D341Med (cell line): ENCODE data around the gene SEMA6B.
A peak's percentile ranks its signal among the peaks of the same experiment; 100 is the strongest.
"Not testable (repeated sequence)": the region's sequence is repeated elsewhere in the genome, so short reads cannot be mapped to it uniquely, and the experiment has no call there.

Experiments
- DNase-seq: peaks from one replicate; pipeline ENCODE4 v3.0.0; 2012; ENCODE audit warnings: low spot score

Gene SEMA6B, protein sequence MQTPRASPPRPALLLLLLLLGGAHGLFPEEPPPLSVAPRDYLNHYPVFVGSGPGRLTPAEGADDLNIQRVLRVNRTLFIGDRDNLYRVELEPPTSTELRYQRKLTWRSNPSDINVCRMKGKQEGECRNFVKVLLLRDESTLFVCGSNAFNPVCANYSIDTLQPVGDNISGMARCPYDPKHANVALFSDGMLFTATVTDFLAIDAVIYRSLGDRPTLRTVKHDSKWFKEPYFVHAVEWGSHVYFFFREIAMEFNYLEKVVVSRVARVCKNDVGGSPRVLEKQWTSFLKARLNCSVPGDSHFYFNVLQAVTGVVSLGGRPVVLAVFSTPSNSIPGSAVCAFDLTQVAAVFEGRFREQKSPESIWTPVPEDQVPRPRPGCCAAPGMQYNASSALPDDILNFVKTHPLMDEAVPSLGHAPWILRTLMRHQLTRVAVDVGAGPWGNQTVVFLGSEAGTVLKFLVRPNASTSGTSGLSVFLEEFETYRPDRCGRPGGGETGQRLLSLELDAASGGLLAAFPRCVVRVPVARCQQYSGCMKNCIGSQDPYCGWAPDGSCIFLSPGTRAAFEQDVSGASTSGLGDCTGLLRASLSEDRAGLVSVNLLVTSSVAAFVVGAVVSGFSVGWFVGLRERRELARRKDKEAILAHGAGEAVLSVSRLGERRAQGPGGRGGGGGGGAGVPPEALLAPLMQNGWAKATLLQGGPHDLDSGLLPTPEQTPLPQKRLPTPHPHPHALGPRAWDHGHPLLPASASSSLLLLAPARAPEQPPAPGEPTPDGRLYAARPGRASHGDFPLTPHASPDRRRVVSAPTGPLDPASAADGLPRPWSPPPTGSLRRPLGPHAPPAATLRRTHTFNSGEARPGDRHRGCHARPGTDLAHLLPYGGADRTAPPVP

DNA sequence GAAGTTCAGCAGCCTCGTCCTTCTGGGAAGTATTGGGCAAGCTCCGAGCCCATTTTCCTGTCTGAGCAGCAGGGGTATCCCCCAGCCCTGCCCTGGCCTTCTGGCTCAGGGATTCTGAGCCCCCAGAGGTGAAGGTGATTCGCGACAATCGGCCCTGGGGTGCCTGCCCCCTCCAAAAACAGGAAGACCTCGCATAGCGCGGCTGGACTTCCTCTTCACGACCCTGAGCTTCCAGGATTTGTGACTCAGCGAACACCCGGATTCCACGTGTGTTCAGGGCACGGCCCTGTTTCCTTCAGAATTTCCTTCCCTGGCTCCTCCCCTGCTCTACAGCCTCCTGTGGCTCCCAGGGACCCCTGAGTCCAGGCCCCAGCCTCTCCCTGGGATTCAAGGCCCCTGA, at the start of gene SEMA6B:
Gene SEMA6B (minus strand): TSS at position 116 of the 400 bp plus-strand sequence. CDS start 1,227 bp downstream, outside the sequence.
- no peak for DNase-seq

DNA sequence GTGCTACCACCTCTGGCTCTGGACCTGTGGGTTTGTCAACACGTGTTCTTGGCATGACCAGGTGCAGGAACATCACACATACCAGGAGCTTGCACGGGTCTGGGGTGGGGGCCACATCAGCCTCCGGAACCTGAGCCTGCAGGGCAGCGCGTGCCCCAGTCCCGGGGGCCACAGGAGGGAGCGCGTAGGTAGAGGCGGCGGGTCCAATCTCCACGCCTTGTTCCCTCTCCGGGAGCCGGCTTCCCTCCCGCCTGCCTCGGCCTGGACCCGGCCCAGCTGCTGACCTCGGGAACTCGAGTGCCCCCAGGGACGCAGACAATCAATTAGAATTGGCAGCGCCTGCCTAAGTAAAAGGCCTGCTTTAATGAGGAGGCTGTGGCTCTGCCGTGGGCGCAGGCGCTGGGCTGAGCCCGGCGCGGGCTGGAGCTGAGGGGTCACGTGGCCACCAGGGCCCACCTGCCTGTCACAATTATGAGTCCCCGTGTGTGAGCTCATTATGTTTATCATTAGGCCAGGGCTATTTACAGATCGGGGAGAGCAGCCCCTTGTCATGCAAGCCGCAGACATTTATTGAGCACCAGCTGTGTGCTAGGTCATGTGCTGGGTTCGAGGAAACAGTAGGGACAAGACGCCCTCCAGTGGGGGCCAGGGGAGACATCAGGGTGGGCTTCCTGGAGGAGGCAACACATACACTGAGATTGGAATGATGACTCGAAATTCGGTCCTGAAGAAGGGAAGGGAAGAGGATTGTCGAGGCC, 47.6 kb upstream of the SEMA6B start:
- peak; percentile 90 for DNase-seq

DNA sequence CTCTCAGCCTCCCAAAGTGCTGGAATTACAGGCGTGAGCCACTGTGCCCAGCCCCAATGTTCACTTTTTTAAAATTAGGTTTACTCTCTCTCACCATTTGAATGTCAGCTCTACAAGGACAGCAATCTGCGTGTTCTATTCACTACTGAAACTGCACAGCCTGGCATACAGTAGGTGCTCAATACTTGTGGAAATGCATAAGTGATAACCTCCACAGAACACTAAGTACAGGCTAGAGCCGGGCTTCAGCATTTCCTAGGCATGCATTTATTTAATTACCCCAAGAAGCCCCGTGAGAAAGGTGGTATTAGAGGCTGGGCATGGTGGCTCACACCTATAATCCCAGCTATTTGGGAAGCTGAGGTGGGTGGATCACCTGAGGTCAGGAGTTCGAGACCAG, 46.7 kb upstream of the SEMA6B start:
- no peak for DNase-seq

DNA sequence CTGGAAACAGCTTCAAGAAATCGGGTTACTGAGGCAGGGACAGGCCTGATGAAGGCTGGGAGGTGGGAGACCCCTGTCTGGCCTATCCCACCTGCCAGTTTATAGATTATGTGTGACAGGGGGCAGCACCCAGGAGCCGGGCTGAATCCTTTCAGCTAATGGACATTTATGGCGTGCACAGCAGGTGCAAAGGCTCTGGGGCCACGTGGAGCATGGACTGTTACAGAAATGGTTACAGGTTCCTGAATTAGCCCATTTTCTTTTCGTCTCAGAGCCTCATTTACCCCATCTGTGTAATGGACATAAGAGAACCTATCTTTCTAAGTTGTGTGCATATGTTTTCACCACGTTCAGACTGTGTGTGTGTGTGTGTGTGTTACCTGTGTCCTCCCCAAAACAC, 45.4 kb upstream of the SEMA6B start:
- no peak for DNase-seq

DNA sequence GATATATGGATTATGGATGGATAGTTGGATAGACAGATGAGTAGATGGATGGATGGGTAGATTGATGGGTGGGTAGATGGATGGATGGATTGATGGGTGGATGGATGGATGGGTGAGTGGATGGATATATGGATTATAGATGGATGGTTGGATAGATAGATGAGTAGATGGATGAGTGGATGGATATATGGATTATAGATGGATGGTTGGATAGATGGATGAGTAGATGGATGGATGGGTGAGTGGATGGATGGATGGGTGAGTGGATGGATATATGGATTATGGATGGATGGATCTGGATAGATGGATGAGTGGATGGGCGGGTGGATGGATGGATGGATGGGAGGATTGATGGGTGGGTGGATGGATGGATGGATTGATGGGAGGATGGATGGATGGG, 43.4 kb upstream of the SEMA6B start:
- DNase-seq = no peak

DNA sequence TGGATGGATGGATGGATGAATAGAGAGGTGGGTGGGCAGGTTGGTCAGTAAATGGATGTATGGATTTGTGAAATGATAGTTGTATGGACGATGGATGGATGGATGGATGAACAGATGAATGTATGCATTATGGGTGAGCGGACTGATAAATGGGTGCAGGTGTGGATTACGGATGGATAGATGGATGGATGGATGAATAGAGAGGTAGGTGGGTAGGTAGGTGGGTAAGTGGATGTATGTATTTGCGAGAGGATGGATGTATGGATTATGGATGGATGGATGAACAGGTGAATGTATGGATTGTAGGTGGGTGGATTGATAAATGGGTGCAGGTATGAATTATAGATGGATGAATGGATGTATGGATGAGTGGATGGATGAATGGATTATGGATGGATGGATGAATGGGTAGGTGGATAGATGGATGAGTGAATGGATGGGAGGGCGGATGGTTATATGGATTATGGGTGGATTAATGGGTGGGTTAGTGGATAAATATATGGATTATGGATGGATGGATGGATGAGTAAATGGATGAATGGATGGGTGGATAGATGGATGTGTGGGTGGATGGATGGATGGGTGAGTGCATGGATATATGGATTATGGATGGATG, 42.8 kb upstream of the SEMA6B start:
- DNase-seq = no peak

DNA sequence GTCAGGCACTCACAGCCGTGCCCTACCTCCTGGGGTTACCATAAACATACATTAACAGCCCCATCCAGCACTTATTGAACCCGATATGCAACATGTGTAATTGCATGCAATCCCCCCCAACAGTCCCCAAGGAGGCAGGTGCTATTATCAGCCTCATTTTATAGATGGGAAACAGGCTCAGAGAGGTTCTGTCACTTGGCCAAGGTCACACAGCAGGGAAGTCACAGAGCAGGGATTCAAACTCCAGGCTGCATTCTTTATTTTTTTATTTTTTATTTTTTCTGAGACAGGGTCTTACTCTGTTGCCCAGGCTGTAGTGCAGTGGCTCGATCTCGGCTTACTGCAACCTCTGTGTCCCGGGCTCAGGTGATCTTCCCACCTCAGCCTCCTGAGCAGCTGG, 41.4 kb upstream of the SEMA6B start:
- no peak for DNase-seq

DNA sequence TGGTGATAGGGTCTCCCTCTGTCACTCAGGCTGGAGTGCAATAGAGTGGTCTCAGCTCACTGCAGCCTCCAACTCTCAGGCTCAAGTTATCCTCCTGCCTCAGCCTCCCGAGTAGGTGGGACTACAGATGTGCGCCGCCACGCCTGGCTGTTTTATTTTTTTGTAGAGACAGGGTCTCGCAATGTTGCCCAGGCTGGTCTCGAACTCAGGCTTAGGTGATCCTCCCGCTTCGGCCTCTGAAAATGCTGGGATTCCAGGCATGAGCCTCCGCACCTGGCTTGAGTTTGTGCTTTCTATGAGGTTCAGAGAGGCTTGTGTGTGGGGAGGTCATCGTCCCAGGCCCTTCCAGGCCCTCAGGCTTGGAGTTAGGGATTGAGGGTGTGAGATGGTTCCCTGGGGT, 40.6 kb upstream of the SEMA6B start:
- no peak for DNase-seq

DNA sequence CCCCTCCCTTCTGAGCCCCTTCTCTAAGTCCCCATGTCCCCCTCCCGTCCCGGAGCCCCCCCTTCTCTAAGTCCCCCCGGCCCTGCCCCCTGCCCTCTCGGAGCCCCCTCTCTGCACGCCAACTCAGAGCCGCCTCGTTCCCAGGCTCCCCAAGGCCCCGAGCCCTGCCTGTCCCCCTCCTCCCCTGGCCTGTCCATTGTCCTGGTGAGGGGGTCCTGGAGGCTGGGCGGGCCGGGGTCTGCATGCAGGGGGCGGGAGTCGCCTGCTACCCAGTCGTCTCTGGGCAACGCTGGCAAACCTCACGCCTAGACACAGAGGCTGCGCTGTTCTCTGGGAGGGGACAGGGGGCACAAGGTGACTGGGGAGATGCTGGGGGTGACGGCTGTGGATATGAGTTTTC, 39.2 kb upstream of the SEMA6B start:
- DNase-seq = peak; percentile 38

DNA sequence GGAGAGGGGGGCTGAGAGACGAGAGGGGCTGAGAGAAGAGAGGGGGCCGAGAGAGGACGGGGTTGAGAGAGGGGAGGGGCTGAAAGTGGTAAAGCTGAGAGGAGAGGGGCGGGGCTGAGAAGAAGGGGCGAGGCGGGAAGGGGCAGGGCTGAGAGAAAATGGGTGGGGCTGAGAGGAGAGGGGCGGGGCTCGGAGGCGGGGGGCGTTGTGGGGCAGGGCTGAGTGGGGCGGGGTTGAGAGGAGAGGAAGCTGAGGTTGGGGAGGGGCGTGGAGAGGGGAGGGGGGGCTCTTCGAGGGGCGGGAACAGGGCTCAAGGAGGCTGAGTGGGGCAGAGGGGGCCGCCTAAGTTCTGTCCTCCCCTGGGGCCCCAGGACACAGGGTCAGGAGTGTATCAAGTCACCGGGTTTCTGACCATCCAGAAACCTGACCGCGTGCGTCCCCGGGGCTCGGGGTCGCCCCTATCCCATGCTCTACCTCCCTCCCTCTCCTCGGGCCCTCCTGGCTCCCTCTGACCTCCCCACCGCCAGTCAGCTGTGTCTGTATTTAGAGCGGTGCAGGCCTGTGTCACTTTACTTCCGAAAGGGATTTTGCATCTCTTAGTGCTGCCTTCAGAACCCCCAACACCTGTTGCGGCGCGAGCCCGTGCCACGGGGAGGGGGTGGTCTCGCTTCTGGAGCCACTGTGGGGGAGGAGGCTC, 38.6 kb upstream of the SEMA6B start:
- DNase-seq = peak; percentile 83

DNA sequence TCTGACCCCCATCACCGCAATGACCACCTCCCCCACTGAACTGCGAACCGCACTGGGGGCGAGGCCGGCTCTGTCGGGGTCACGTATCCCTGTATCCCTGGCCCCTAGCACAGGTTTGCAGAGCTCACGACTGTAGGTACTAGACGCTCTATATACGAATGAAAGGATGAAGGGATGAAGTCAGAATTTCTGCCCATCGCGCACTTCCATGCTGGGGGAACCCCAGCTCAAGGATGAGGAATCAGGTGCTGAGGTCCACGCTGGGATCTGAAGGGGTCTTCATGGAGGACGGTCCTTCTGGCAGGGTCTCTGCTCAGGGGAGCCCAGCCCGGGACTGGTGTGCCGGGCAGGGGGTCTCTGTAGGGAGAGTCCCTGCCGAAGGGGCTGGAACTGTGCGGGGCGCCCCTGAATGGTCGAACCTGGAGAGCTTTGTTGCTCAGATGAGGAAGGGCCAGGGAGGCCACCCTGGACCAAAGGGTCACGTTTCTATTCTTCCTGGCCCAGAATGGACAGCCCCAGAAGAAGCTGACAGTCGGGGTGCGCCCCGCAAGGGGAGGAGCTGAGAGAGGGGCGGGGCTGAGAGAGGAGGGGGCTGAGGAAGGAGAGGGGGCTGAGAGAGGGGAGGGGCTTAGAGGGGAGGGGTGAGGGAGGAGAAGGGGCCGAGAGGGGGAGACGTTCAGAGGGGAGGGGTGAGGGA, 37.9 kb upstream of the SEMA6B start:
- DNase-seq = peak; percentile 20

DNA sequence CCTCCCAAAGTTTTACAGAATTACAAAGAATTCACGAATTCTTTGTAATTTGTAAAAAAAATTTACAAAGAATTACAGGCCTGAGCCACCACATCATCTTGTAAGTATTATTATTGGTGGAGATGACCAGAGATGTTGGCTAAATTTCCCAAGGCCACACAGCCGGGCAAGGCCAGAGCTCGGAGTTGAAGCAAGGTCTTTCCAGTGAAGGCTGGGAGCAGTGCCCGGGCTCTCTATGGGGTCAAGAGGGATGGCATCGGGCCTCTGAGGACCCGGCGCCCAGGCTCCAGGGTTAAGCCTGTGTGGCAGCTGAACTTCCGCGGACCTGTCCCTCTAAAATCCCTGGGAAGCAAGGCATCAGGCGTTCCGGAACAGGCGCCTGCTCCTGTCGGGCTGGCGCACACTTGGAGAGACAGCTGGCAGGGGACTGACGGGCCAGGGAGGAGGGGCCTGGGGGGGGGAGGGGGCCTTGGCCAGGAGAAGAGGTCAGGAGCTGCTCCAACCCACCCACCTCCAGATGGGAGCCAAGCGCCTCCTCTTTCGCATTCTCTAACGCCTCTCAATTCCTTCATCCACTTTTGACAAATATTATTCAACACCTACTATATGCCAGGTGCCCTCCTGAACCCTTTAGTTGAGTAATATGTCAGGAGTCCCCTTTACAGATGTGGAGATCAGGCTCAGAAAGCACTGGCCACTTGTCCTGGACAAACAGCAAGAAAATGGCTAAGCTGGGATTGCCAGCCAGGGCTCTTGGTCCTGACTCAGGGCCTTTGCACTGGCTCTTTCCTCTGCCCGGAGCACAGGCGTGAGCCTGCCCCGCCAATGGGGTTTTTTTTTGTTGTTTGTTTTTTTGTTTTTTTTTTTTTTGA, 36.8 kb upstream of the SEMA6B start:
- peak; percentile 52 for DNase-seq

DNA sequence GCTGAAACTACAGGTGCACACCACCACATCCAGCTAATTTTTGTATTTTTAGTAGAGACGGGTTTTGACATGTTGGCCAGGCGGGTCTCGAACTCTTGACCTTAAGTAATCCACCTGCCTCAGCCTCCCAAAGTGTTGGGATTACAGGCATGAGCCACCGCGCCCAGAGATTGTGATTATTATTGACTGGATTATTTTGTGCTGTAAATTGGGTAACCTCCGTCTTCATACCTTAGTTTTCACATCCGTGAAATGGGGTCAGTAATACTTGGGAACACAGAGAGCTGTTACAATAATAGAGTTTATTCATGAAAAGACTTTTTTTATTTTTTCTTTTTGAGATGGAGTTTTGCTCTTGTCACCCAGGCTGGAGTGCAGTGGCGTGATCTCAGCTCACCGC, 35.7 kb upstream of the SEMA6B start:
- not testable (repeated sequence) for DNase-seq

DNA sequence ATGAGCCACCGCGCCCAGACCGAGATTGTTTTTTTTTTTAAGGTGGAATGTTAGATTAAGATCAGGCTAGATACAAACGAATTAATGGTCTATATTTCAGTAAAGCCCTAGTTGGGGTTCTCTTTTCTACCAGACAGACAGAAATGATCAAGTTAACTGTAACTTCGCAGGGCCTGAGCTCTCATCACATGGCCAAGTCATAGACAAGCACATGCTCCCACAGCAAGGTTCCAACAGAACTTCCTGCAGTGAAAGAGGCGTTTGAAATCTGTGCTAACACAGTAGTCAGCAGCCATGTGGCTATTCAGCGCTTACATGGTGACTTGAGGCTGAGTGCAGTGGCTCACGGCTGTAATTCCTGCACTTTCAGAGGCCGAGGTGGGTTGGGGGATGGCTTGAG, 34.7 kb upstream of the SEMA6B start:
- no peak for DNase-seq

DNA sequence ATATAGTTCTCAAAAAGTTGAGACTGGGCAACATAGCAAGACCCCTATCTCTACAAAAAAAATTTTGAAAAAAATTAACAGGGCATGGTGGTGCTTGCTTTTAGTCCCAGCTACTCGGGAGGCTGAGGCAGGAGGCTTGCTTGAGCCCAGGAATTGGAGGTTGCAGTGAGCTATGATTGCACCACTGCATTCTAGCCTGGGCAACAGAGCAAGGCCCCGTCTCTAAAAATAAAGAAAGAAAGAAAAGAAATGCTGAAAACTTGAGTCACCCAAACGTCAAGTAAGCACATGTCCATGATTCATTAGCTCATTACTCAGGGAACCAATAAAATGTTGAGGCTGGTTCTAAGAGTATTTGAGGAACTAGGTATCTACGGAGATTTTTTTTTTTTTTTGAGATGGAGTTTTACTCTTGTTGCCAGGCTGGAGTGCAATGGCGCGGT, 33.9 kb upstream of the SEMA6B start:
- no peak for DNase-seq

DNA sequence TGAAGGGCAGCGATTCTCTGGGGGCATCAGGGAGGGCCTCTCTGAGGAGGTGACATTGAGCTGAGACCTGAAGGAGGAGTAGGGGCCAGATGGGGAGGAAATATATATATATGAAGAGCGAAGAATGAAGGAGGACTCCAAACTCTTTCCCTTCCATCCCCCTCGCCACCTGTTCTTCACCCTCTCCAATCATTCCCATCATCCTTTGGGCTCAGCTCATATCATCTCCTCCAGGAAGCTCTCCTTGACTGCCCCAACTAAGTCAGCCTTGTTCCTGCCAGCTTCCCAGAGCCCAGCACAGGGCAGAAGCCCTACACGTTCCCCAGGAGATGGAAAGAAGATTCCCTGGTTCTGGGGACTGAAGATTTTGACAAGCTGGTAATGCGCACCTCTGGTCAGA, 33.0 kb upstream of the SEMA6B start:
- no peak for DNase-seq

DNA sequence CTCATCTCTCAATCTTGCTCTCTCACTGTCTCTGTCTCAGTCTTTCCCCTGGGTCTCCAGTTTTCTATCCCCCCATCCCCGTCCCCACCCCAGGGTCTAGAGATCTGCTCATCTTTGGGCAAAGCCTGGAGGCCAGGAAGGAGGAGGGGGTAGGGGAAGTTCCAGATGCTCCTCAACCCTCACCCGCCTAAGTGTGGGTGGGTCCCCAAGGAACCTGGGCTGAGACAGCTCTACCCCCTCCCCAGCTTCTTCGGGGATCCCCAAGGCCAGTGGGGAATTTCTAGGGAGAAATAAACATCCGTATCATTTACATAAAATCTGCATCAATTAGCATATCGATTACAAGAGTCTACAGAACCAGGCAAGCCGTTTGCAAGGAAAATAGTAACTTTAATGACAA, 31.8 kb upstream of the SEMA6B start:
- DNase-seq = no peak

DNA sequence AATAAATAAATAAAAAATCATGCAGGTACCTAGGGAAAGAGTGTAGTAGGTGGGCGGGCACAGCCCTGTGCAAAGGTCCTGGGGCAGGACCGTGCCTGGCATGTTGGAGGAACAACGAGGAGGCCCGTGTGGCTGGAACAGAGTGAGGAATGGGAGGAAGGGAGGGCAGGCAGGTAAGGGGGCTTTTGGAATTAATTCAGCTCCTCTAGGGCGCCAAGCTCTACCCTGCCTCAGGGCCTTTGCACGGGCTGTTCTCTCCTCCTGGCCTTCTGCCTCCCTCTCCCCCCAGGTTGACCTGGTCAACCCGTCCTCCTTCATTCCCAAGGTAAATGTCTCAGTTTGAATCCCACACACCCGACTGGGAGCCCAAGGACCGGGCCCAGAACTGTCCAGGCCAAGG, 31.1 kb upstream of the SEMA6B start:
- DNase-seq = no peak

DNA sequence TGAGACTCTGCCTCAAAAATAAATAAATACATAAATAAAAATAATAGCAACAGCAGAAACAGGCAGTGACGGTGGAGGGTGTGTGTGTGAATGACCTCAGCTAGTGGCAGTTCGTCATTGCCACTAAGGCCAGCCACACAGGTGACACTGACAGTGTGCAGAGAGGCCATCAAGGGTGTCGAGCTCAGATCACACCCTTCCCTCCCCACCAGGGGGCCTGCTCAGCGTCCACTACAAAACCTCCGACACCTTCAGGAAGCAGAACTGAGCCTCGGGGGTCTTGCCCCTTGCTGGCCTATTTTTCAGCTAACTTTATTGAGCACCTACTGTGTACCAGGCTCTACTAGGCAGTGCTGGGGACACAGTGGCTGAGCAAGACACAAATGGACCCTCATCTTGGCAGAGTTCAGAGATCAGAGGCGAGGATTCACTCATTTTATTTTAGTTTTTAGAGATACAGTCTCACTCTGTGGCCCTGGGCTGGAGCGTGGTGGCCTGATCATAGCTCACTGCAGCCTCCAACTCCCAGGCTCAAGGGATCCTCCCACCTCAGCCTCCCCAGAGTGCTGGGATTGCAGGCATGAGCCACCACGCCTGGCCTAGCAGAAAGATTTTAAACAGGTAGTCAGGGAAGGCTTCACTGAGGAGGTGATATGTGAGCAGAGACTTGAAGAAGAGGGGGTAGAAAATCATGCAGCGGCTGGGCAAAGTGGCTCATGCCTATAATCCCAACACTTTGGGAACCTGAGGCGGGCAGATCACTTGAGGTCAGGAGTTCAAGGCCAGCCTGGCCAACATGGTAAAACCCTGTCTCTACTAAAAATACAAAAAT, 30.3 kb upstream of the SEMA6B start:
- peak; percentile 73 for DNase-seq
